ENCODE measurements around the gene MINDY1.

MINDY1 gene

GRCh38 chr1:151006327-151007052 is at the start of gene MINDY1:
Gene MINDY1 (minus strand): TSS chr1:151006902. CDS start chr1:151002617, 4,285 bp downstream.
- peak; percentile 40 for DNase-seq

GRCh38 chr1:151056149-151056548 is 49.4 kb upstream of the MINDY1 start:
- DNase-seq = no peak

- DNase-seq = no peak
These were observed 48.9 kb upstream of the MINDY1 start for GRCh38 chr1:151055581-151055980.

- DNase-seq = no peak
These were observed 48.4 kb upstream of the MINDY1 start for GRCh38 chr1:151054971-151055547.

GRCh38 chr1:151051356-151052009 is 44.8 kb upstream of the MINDY1 start:
- DNase-seq = no peak

- no peak for DNase-seq
These were observed 43.5 kb upstream of the MINDY1 start for GRCh38 chr1:151050051-151050688.

- no peak for DNase-seq
These were observed 42.8 kb upstream of the MINDY1 start for GRCh38 chr1:151049458-151049857.

- no peak for DNase-seq
These were observed 41.9 kb upstream of the MINDY1 start for GRCh38 chr1:151048645-151049032.

- DNase-seq = no peak
These were observed 41.4 kb upstream of the MINDY1 start for GRCh38 chr1:151047925-151048644.

- no peak for DNase-seq
These were observed 40.9 kb upstream of the MINDY1 start, which contains the start of gene C1orf56 for GRCh38 chr1:151047591-151047924. Gene C1orf56 (plus strand): TSS chr1:151047751. CDS start chr1:151047848, 97 bp downstream.

- DNase-seq = no peak
These were observed 36.5 kb upstream of the MINDY1 start for GRCh38 chr1:151043163-151043562.

- no peak for DNase-seq
These were observed 32.8 kb upstream of the MINDY1 start for GRCh38 chr1:151039521-151039920.

- DNase-seq = no peak
These were observed 30.3 kb upstream of the MINDY1 start for GRCh38 chr1:151037032-151037431.

- DNase-seq = no peak
These were observed 29.7 kb upstream of the MINDY1 start, which contains the start of gene BNIPL for GRCh38 chr1:151036356-151036755. Gene BNIPL (plus strand): TSS chr1:151036586. CDS start chr1:151036726, 140 bp downstream.

GRCh38 chr1:151035167-151035566 is 28.5 kb upstream of the MINDY1 start:
- no peak for DNase-seq

- DNase-seq = no peak
These were observed 25.5 kb upstream of the MINDY1 start for GRCh38 chr1:151032164-151032563.

- no peak for DNase-seq
These were observed 19.8 kb upstream of the MINDY1 start for GRCh38 chr1:151026460-151026859.

GRCh38 chr1:151024540-151025146 is 17.9 kb upstream of the MINDY1 start:
- no peak for DNase-seq

- no peak for DNase-seq
These were observed 6.8 kb upstream of the MINDY1 start for GRCh38 chr1:151013518-151013917.

- no peak for DNase-seq
These were observed 6.2 kb upstream of the MINDY1 start for GRCh38 chr1:151012684-151013471.

- DNase-seq = no peak
These were observed 4.6 kb upstream of the MINDY1 start for GRCh38 chr1:151011154-151011850.

All from NCI-H1417 treated with DMSO at 0.1 percent for 48 hours (cell line).